Measurements from ENCODE around the gene KSR2. TPM values are rescaled to one million over a fixed set of nuclear protein-coding genes. Genes with fewer than 3 reads are reported as not detected.

KSR2 gene
- polyA plus RNA-seq, 1 experiment = not detected

- CTCF ChIA-PET = no interaction called here
- H3K4me3 ChIP-seq (ENCODE audit: low read depth, low read length) = no peak overlapping the region
- no peak for TF ChIP-seq CTCF (IDR thresholded peaks at IDR 0.05; ENCODE audit: insufficient read depth, low read depth, low read length)
- DNase-seq (ENCODE audit: low read depth) = no peak
- H3K27me3 ChIP-seq (ENCODE audit: control insufficient read depth, insufficient read depth, low read length) = no peaks in the 10 kb centered on the region
- POLR2A ChIA-PET = no interaction called here
- no peaks in the 10 kb centered on the region for H3K36me3 ChIP-seq (ENCODE audit: control insufficient read depth, insufficient read depth, low read length)
These were observed 447.4 kb downstream of the KSR2 start for GRCh38 chr12:117521346-117521745.

- no peak overlapping the region for H3K4me3 ChIP-seq (ENCODE audit: low read depth, low read length)
- ChIA-PET POLR2A (no interaction called here), CTCF (no interaction called here)
- no peaks in the 10 kb centered on the region for H3K36me3 ChIP-seq (ENCODE audit: control insufficient read depth, insufficient read depth, low read length)
- H3K27me3 ChIP-seq (ENCODE audit: control insufficient read depth, insufficient read depth, low read length) = no peaks in the 10 kb centered on the region
- no peak for DNase-seq (ENCODE audit: low read depth)
- no peak for TF ChIP-seq CTCF (IDR thresholded peaks at IDR 0.05; ENCODE audit: insufficient read depth, low read depth, low read length)
These were observed 450.1 kb downstream of the KSR2 start for GRCh38 chr12:117518594-117519270.

GRCh38 chr12:117517219-117517739 is 451.5 kb downstream of the KSR2 start:
- Histone ChIP-seq H3K36me3 (ENCODE audit: control insufficient read depth, insufficient read depth, low read length) (no peaks in the 10 kb centered on the region), H3K27me3 (ENCODE audit: control insufficient read depth, insufficient read depth, low read length) (no peaks in the 10 kb centered on the region), H3K4me3 (ENCODE audit: low read depth, low read length) (no peak overlapping the region)
- ChIA-PET CTCF (no interaction called here), POLR2A (no interaction called here)
- no peak for TF ChIP-seq CTCF (IDR thresholded peaks at IDR 0.05; ENCODE audit: insufficient read depth, low read depth, low read length)
- DNase-seq (ENCODE audit: low read depth) = no peak

GRCh38 chr12:117516034-117516433 is 452.8 kb downstream of the KSR2 start:
- ChIA-PET POLR2A (no interaction called here), CTCF (no interaction called here)
- Histone ChIP-seq H3K36me3 (ENCODE audit: control insufficient read depth, insufficient read depth, low read length) (no peaks in the 10 kb centered on the region), H3K4me3 (ENCODE audit: low read depth, low read length) (no peak overlapping the region), H3K27me3 (ENCODE audit: control insufficient read depth, insufficient read depth, low read length) (no peaks in the 10 kb centered on the region)
- DNase-seq (ENCODE audit: low read depth) = no peak
- TF ChIP-seq CTCF (IDR thresholded peaks at IDR 0.05; ENCODE audit: insufficient read depth, low read depth, low read length) = no peak

GRCh38 chr12:117514016-117514415 is 454.8 kb downstream of the KSR2 start:
- CTCF ChIA-PET = no interaction called here
- no peak overlapping the region for H3K4me3 ChIP-seq (ENCODE audit: low read depth, low read length)
- POLR2A ChIA-PET = no interaction called here
- H3K27me3 ChIP-seq (ENCODE audit: control insufficient read depth, insufficient read depth, low read length) = no peaks in the 10 kb centered on the region
- no peak for TF ChIP-seq CTCF (IDR thresholded peaks at IDR 0.05; ENCODE audit: insufficient read depth, low read depth, low read length)
- H3K36me3 ChIP-seq (ENCODE audit: control insufficient read depth, insufficient read depth, low read length) = no peaks in the 10 kb centered on the region
- no peak for DNase-seq (ENCODE audit: low read depth)

Measured in BJ (cell line).